ENCODE measurements around the gene FKBP10. TPM values are rescaled to one million over a fixed set of nuclear protein-coding genes. Genes with fewer than 3 reads are reported as not detected.

FKBP10 gene
- total and polyA plus RNA-seq, 2 experiments from 2014 or later, result 113 to 336 TPM

DNA sequence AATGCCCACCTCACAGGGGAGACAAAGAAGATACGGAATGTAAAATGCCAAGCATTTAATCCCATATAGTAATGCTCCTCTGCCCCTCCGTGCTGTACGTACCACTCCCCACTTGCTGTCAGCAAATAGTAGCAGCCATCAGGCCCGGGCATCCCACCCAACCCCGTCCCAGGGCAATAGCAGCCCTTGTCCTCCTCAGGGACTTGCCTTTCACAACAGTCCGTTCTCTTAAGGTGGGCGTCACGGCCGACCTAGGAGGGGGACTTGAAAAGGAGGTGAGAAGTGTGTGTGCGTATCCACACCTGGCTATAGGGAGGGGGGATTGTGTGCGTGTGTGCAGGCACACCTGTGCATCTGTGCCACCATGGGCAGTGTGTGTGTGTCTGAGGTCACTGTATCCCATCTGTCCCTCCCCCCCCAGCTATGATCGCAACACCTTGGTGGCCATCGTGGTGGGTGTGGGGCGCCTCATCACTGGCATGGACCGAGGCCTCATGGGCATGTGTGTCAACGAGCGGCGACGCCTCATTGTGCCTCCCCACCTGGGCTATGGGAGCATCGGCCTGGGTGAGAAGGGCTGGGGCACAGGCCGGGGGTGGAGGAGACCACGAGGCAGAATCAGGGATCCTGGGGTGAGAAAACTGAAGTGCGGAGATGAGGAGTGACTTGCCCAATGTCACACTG is 4.0 kb downstream of the FKBP10 start:
- no peak overlapping the region for H3K4me3 ChIP-seq
- no peaks in the 10 kb centered on the region for H3K27me3 ChIP-seq
- H3K4me1 ChIP-seq (ENCODE audit: low read depth), result peaks cover 10% of the 10 kb centered on the region
- no peak for DNase-seq (ENCODE audit: low read depth in 1 of 2, low spot score in 1 of 2)
- no peaks in the 10 kb centered on the region for H3K9me3 ChIP-seq (ENCODE audit: low read depth)
- no peak for TF ChIP-seq CTCF (IDR thresholded peaks at IDR 0.05; ENCODE audit: low read depth, low read length)
- H3K36me3 ChIP-seq, result peaks cover 12% of the 10 kb centered on the region
- H3K27ac ChIP-seq, result no peak overlapping the region

DNA sequence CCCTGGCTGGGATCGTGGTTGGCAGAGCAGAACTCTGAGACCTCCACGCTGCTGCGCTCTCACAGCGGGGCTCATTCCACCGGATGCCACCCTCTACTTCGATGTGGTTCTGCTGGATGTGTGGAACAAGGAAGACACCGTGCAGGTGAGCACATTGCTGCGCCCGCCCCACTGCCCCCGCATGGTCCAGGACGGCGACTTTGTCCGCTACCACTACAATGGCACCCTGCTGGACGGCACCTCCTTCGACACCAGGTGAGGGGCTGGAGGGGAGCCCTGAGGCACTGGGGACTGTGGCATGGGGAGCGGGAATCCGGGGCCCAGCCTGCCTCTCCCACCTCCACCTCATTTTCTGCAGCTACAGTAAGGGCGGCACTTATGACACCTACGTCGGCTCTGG is 5.2 kb downstream of the FKBP10 start:
- Histone ChIP-seq H3K36me3 (peaks cover 12% of the 10 kb centered on the region), H3K27me3 (no peaks in the 10 kb centered on the region), H3K27ac (no peak overlapping the region), H3K9me3 (ENCODE audit: low read depth) (no peaks in the 10 kb centered on the region), H3K4me3 (no peak overlapping the region), H3K4me1 (ENCODE audit: low read depth) (peaks cover 10% of the 10 kb centered on the region)
- no peak for DNase-seq (ENCODE audit: low read depth in 1 of 2, low spot score in 1 of 2)
- TF ChIP-seq CTCF (IDR thresholded peaks at IDR 0.05; ENCODE audit: low read depth, low read length), result no peak

GRCh38 chr17:41821776-41822175 is 9.0 kb downstream of the FKBP10 start:
- Histone ChIP-seq H3K36me3 (peaks cover 14% of the 10 kb centered on the region), H3K4me3 (no peak overlapping the region), H3K27me3 (no peaks in the 10 kb centered on the region), H3K27ac (peak overlapping the region; percentile 47), H3K4me1 (ENCODE audit: low read depth) (no peaks in the 10 kb centered on the region), H3K9me3 (ENCODE audit: low read depth) (no peaks in the 10 kb centered on the region)
- TF ChIP-seq CTCF (IDR thresholded peaks at IDR 0.05; ENCODE audit: low read depth, low read length), result no peak
- DNase-seq (ENCODE audit: low read depth in 1 of 2, low spot score in 1 of 2), result no peak

DNA sequence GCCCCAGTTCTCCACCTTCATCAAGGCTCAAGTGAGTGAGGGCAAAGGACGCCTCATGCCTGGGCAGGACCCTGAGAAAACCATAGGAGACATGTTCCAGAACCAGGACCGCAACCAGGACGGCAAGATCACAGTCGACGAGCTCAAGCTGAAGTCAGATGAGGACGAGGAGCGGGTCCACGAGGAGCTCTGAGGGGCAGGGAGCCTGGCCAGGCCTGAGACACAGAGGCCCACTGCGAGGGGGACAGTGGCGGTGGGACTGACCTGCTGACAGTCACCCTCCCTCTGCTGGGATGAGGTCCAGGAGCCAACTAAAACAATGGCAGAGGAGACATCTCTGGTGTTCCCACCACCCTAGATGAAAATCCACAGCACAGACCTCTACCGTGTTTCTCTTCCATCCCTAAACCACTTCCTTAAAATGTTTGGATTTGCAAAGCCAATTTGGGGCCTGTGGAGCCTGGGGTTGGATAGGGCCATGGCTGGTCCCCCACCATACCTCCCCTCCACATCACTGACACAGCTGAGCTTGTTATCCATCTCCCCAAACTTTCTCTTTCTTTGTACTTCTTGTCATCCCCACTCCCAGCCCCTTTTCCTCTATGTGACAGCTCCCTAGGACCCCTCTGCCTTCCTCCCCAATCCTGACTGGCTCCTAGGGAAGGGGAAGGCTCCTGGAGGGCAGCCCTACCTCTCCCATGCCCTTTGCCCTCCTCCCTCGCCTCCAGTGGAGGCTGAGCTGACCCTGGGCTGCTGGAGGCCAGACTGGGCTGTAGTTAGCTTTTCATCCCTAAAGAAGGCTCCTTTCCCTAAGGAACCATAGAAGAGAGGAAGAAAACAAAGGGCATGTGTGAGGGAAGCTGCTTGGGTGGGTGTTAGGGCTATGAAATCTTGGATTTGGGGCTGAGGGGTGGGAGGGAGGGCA is 9.7 kb downstream of the FKBP10 start:
- H3K4me1 ChIP-seq (ENCODE audit: low read depth), result no peaks in the 10 kb centered on the region
- no peak overlapping the region for H3K4me3 ChIP-seq
- H3K36me3 ChIP-seq, result peaks cover 16% of the 10 kb centered on the region
- H3K27ac ChIP-seq, result peak overlapping the region; percentile 47
- H3K9me3 ChIP-seq (ENCODE audit: low read depth), result no peaks in the 10 kb centered on the region
- DNase-seq (ENCODE audit: low read depth in 1 of 2, low spot score in 1 of 2), result no peak
- no peaks in the 10 kb centered on the region for H3K27me3 ChIP-seq
- no peak for TF ChIP-seq CTCF (IDR thresholded peaks at IDR 0.05; ENCODE audit: low read depth, low read length)

- H3K27me3 ChIP-seq, result no peaks in the 10 kb centered on the region
- no peak for DNase-seq (ENCODE audit: low read depth in 1 of 2, low spot score in 1 of 2)
- H3K9me3 ChIP-seq (ENCODE audit: low read depth), result no peaks in the 10 kb centered on the region
- no peaks in the 10 kb centered on the region for H3K4me1 ChIP-seq (ENCODE audit: low read depth)
- peaks cover 20% of the 10 kb centered on the region for H3K36me3 ChIP-seq
- no peak overlapping the region for H3K4me3 ChIP-seq
- TF ChIP-seq CTCF (IDR thresholded peaks at IDR 0.05; ENCODE audit: low read depth, low read length), result no peak
- H3K27ac ChIP-seq, result peak overlapping the region; percentile 47
Observed at GRCh38 chr17:41823141-41823524, 10.3 kb downstream of the FKBP10 start.
